SK-N-SH (cell line): ENCODE measurements around the gene WDR93. TPM values are rescaled to one million over a fixed set of nuclear protein-coding genes. Genes with fewer than 3 reads are reported as not detected.

Experiments
- CTCF ChIA-PET: fragments of 300-600, 350-600 bp; formaldehyde crosslinking; extraction: SDS; loops from one replicate; lab custom pipeline; 2021; lab: Yijun Ruan, JAX
- POLR2A ChIA-PET: fragments of 350-600 bp; sonication (Branson Sonifier 250); formaldehyde crosslinking; extraction: SDS; loops from one replicate; lab custom pipeline; 2020; ENCODE audit warnings: antibody characterized with exemption, inconsistent platforms; lab: Yijun Ruan, JAX
- DNase-seq: peaks from one replicate; pipeline ENCODE4 v3.0.0; 2012
- H2AFZ ChIP-seq: fragments of 200-600 bp; sonication (generic); 2 replicates; pipeline ENCODE4 v1.8.1; 2016; ENCODE audit warnings: antibody characterized with exemption, mild to moderate bottlenecking, low read depth
- H3F3A ChIP-seq: fragments of 200-600 bp; sonication (generic); replicated peaks from 2 replicates; pipeline ENCODE3; 2016; ENCODE audit warnings: antibody characterized with exemption, mild to moderate bottlenecking; ENCODE audit not compliant: insufficient read depth
- H3K27ac ChIP-seq, 2 experiments: fragments of 200-500 bp in 1 of 2; fragments of 200-600 bp in 1 of 2; sonication (Bioruptor generic) in 1 of 2; sonication (generic), shearing (Covaris generic) in 1 of 2; 2 replicates each; pipeline versions ENCODE4 v1.5.1 to v1.6.1; 2014 to 2016; ENCODE audit warnings: low read depth in 2 of 2, inconsistent platforms in 1 of 2, low read length in 1 of 2, mild to moderate bottlenecking in 1 of 2, mixed read lengths in 1 of 2
- H3K27me3 ChIP-seq: fragments of 200-600 bp; sonication (generic), shearing (Covaris generic); 2 replicates; pipeline ENCODE4 v1.6.1; 2016; ENCODE audit warnings: mixed run types; ENCODE audit not compliant: insufficient read depth
- H3K36me3 ChIP-seq, 2 experiments: fragments of 200-500 bp in 1 of 2; fragments of 200-600 bp in 1 of 2; sonication (Bioruptor generic) in 1 of 2; sonication (generic) in 1 of 2; replicated peaks in 1 of 2; 2 replicates each; pipeline versions ENCODE3 to v1.5.1; 2014 to 2016; ENCODE audit warnings: low read length in 1 of 2, mild to moderate bottlenecking in 1 of 2; ENCODE audit not compliant: insufficient read depth in 2 of 2, control insufficient read depth in 1 of 2
- H3K4me1 ChIP-seq, 2 experiments: fragments of 200-500 bp in 1 of 2; fragments of 200-600 bp in 1 of 2; sonication (Bioruptor generic) in 1 of 2; sonication (generic), shearing (Covaris generic) in 1 of 2; 2 replicates each; pipeline versions ENCODE4 v1.5.1 to v1.6.1; 2014 to 2016; ENCODE audit warnings: low read depth in 1 of 2, low read length in 1 of 2, mixed run types in 1 of 2; ENCODE audit not compliant: insufficient read depth in 2 of 2, control insufficient read depth in 1 of 2
- H3K4me2 ChIP-seq: fragments of 200-600 bp; sonication (generic), shearing (Covaris generic); 2 replicates; pipeline ENCODE4 v1.6.1; 2017; ENCODE audit warnings: mixed run types
- H3K4me3 ChIP-seq, 2 experiments: fragments of 200-500 bp in 1 of 2; fragments of 200-600 bp in 1 of 2; sonication (Bioruptor generic) in 1 of 2; sonication (generic), shearing (Covaris generic) in 1 of 2; 2 replicates each; pipeline versions ENCODE4 v1.5.1 to v1.8.1; 2014 to 2016; ENCODE audit warnings: low read depth in 2 of 2, inconsistent platforms in 1 of 2, low read length in 1 of 2, mild to moderate bottlenecking in 1 of 2, mixed read lengths in 1 of 2, moderate library complexity in 1 of 2
- H3K79me2 ChIP-seq: fragments of 200-600 bp; sonication (generic); 2 replicates; pipeline ENCODE4 v1.8.1; 2017; ENCODE audit warnings: mild to moderate bottlenecking; ENCODE audit not compliant: insufficient read depth
- H3K9ac ChIP-seq: fragments of 200-600 bp; sonication (generic); 2 replicates; pipeline ENCODE4 v1.6.1; 2017; ENCODE audit warnings: mixed run types
- H3K9me2 ChIP-seq: fragments of 200-600 bp; sonication (generic); 2 replicates; pipeline ENCODE4 v1.6.1; 2017; ENCODE audit warnings: mixed run types
- H3K9me3 ChIP-seq: fragments of 200-600 bp; sonication (generic); 2 replicates; pipeline ENCODE4 v1.6.1; 2017; ENCODE audit warnings: mixed run types, mild to moderate bottlenecking, moderate library complexity
- H4K20me1 ChIP-seq: fragments of 200-600 bp; sonication (generic); 2 replicates; pipeline ENCODE4 v1.6.1; 2017; ENCODE audit warnings: mild to moderate bottlenecking, mixed run types; ENCODE audit not compliant: insufficient read depth
- ELF1 ChIP-seq: IDR thresholded peaks from 2 replicates; pipeline ENCODE4 v1.4.0; 2012
- GABPA ChIP-seq: IDR thresholded peaks from 2 replicates; pipeline ENCODE4 v1.4.0; 2012; ENCODE audit warnings: low read depth, mild to moderate bottlenecking
- MEF2A ChIP-seq: IDR thresholded peaks from 2 replicates; pipeline ENCODE4 v1.4.0; 2012; ENCODE audit warnings: low read depth, borderline replicate concordance
- NRF1 ChIP-seq: IDR thresholded peaks from 2 replicates; pipeline ENCODE4 v1.6.1; 2012; ENCODE audit warnings: low read depth, mild to moderate bottlenecking, low read length
- POLR2AphosphoS5 ChIP-seq: IDR thresholded peaks from 2 replicates; pipeline ENCODE4 v1.6.1; 2012; ENCODE audit warnings: low read depth, low read length
- RFX5 ChIP-seq: IDR thresholded peaks from 2 replicates; pipeline ENCODE4 v1.6.1; 2012; ENCODE audit warnings: mild to moderate bottlenecking, improper control_type of control experiment, low read length
- SIN3A ChIP-seq: IDR thresholded peaks from 2 replicates; pipeline ENCODE4 v1.6.1; 2012; ENCODE audit warnings: low read depth, mild to moderate bottlenecking, low read length, moderate library complexity, borderline replicate concordance
- TAF1 ChIP-seq: IDR thresholded peaks from 2 replicates; pipeline ENCODE4 v1.6.1; 2012; ENCODE audit warnings: low read depth, mild to moderate bottlenecking, low read length, moderate library complexity, borderline replicate concordance
- TCF12 ChIP-seq: IDR thresholded peaks from 2 replicates; pipeline ENCODE4 v1.4.0; 2012
- TEAD4 ChIP-seq: IDR thresholded peaks from 2 replicates; pipeline ENCODE4 v1.4.0; 2012; ENCODE audit warnings: mild to moderate bottlenecking, borderline replicate concordance; ENCODE audit not compliant: insufficient read depth
- YY1 ChIP-seq: IDR thresholded peaks from 2 replicates; pipeline ENCODE4 v1.4.0; 2012; ENCODE audit warnings: low read depth, mild to moderate bottlenecking
- WGBS: methylation state at CpG from one replicate; pipeline ENCODE4 v1.1.6; 2017; ENCODE audit warnings: low lambda C conversion rate; 5-methylcytosine and 5-hydroxymethylcytosine counted together
- polyA plus RNA-seq, 3 experiments: library from polyadenylated mRNA; depleted of rRNA; stranded (reverse); fragments of >200 nt; gene quantifications; 2 replicates each; pipeline ENCODE4 v1.2.3, GENCODE V29; 2012
- TF ChIP-seq, protein P1 (sequence below): fragments of 200-600 bp; sonication (generic); IDR thresholded peaks from 2 replicates; pipeline ENCODE4 v1.6.1; 2017; ENCODE audit warnings: antibody characterized with exemption, mild to moderate bottlenecking, moderate library complexity
- TF ChIP-seq, protein P2 (sequence below): fragments of 150-350 bp; IDR thresholded peaks from 2 replicates; pipeline ENCODE4 v1.6.1; 2017; ENCODE audit warnings: antibody characterized with exemption, low read length, low read depth, borderline replicate concordance
- TF ChIP-seq, protein P3 (sequence below): IDR thresholded peaks from 2 replicates; pipeline ENCODE4 v1.4.0; 2012; ENCODE audit warnings: low read depth, borderline replicate concordance
- TF ChIP-seq, protein P4 (sequence below): IDR thresholded peaks from 2 replicates; pipeline ENCODE4; 2012
- TF ChIP-seq, protein P5 (sequence below): IDR thresholded peaks from 2 replicates; pipeline ENCODE4 v1.4.0; 2012; ENCODE audit warnings: low read depth, borderline replicate concordance
- TF ChIP-seq, protein P6 (sequence below): IDR thresholded peaks from 2 replicates; pipeline ENCODE4 v1.4.0; 2012; ENCODE audit warnings: low read depth

The WDR93 gene
- polyA plus RNA-seq, 1 of the 3 experiments (the other 2 are of a cell fraction) = 0.35 TPM

DNA sequence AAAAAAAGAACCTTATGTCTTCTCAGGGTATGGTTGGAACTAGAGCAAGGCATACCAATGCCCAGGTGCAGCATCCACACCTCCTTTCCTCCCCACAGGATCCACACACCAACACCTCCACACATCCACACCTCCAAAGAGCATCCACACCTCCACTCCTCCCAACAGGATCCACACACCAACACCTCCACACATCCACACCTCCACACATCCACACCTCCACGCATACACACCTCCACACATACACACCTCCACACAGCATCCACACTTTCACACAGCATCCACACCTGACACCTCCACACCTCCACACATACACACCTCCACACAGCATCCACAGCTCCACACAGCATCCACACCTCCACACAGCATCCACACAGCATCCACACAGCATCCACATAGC is 55.2 kb downstream of the WDR93 start:
- no peaks in the 10 kb centered on the region for H3K9me3 ChIP-seq
- H3K9ac ChIP-seq = no peak overlapping the region
- H3K79me2 ChIP-seq = no peaks in the 10 kb centered on the region
- H3K36me3 ChIP-seq = no peaks in the 10 kb centered on the region
- H3K4me3 ChIP-seq = no peak overlapping the region
- H3K4me1 ChIP-seq = peaks cover 0 to 6% of the 10 kb centered on the region in 2 experiments; a peak in 1 of 4 replicates
- DNase-seq = no peak
- H3K9me2 ChIP-seq = no peaks in the 10 kb centered on the region
- no peaks in the 10 kb centered on the region for H4K20me1 ChIP-seq
- 11% methylated on average over 1 of the region's 1 CpG for WGBS
- ChIA-PET CTCF (interaction anchor here (1.2 kb wide), 1 partner anchor 14 kb away, joined by 6 read pairs; no protein-coding TSS in a partner anchor), POLR2A (no interaction called here)
- no peaks in the 10 kb centered on the region for H3K27me3 ChIP-seq
- H3K4me2 ChIP-seq = no peak overlapping the region
- H2AFZ ChIP-seq = no peak overlapping the region
- H3F3A ChIP-seq = no peaks in the 10 kb centered on the region
- no peak overlapping the region for H3K27ac ChIP-seq
- TF ChIP-seq NRF1 (no peak), TEAD4 (no peak), TAF1 (no peak), SIN3A (no peak), YY1 (no peak)
- TF ChIP-seq, protein P1, sequence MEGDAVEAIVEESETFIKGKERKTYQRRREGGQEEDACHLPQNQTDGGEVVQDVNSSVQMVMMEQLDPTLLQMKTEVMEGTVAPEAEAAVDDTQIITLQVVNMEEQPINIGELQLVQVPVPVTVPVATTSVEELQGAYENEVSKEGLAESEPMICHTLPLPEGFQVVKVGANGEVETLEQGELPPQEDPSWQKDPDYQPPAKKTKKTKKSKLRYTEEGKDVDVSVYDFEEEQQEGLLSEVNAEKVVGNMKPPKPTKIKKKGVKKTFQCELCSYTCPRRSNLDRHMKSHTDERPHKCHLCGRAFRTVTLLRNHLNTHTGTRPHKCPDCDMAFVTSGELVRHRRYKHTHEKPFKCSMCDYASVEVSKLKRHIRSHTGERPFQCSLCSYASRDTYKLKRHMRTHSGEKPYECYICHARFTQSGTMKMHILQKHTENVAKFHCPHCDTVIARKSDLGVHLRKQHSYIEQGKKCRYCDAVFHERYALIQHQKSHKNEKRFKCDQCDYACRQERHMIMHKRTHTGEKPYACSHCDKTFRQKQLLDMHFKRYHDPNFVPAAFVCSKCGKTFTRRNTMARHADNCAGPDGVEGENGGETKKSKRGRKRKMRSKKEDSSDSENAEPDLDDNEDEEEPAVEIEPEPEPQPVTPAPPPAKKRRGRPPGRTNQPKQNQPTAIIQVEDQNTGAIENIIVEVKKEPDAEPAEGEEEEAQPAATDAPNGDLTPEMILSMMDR = no peak
- TF ChIP-seq, protein P2, sequence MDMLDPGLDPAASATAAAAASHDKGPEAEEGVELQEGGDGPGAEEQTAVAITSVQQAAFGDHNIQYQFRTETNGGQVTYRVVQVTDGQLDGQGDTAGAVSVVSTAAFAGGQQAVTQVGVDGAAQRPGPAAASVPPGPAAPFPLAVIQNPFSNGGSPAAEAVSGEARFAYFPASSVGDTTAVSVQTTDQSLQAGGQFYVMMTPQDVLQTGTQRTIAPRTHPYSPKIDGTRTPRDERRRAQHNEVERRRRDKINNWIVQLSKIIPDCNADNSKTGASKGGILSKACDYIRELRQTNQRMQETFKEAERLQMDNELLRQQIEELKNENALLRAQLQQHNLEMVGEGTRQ = no peak
- TF ChIP-seq, protein P3, sequence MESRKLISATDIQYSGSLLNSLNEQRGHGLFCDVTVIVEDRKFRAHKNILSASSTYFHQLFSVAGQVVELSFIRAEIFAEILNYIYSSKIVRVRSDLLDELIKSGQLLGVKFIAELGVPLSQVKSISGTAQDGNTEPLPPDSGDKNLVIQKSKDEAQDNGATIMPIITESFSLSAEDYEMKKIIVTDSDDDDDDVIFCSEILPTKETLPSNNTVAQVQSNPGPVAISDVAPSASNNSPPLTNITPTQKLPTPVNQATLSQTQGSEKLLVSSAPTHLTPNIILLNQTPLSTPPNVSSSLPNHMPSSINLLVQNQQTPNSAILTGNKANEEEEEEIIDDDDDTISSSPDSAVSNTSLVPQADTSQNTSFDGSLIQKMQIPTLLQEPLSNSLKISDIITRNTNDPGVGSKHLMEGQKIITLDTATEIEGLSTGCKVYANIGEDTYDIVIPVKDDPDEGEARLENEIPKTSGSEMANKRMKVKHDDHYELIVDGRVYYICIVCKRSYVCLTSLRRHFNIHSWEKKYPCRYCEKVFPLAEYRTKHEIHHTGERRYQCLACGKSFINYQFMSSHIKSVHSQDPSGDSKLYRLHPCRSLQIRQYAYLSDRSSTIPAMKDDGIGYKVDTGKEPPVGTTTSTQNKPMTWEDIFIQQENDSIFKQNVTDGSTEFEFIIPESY = no peak
- TF ChIP-seq, protein P4, sequence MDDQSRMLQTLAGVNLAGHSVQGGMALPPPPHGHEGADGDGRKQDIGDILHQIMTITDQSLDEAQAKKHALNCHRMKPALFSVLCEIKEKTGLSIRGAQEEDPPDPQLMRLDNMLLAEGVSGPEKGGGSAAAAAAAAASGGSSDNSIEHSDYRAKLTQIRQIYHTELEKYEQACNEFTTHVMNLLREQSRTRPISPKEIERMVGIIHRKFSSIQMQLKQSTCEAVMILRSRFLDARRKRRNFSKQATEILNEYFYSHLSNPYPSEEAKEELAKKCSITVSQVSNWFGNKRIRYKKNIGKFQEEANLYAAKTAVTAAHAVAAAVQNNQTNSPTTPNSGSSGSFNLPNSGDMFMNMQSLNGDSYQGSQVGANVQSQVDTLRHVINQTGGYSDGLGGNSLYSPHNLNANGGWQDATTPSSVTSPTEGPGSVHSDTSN = no peak

DNA sequence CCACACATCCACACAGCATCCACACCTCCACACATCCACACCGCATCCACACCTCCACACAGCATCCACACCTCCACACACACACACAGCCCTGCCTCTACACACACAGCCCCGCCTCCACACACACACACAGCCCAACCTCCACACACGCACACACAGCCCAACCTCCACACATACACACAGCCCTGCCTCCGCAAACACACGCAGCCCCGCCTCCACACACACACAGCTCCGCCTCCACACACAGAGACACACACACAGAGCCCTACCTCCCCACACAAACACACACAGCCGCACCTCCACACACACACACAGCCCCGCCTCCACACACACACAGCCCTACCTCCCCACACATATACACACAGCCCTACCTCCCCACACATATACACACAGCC is 55.8 kb downstream of the WDR93 start:
- WGBS = 84% methylated on average over 9 of the region's 9 CpGs
- Histone ChIP-seq H4K20me1 (no peaks in the 10 kb centered on the region), H3K4me1 (peaks cover 0 to 8% of the 10 kb centered on the region in 2 experiments; a peak in 1 of 4 replicates), H3K27ac (no peak overlapping the region), H2AFZ (no peak overlapping the region), H3K9me3 (no peaks in the 10 kb centered on the region), H3K9me2 (no peaks in the 10 kb centered on the region), H3K9ac (no peak overlapping the region), H3K27me3 (no peaks in the 10 kb centered on the region), H3K79me2 (no peaks in the 10 kb centered on the region), H3K4me2 (no peak overlapping the region), H3F3A (no peaks in the 10 kb centered on the region), H3K4me3 (no peak overlapping the region), H3K36me3 (no peaks in the 10 kb centered on the region)
- no peak for DNase-seq
- ChIA-PET CTCF (interaction anchor here (7.1 kb wide), 1 partner anchor 15 kb away, joined by 55 read pairs; no protein-coding TSS in a partner anchor), POLR2A (no interaction called here)
- no peak for TF ChIP-seq NRF1
- TF ChIP-seq, protein P4 = no peak
- TF ChIP-seq, protein P5, sequence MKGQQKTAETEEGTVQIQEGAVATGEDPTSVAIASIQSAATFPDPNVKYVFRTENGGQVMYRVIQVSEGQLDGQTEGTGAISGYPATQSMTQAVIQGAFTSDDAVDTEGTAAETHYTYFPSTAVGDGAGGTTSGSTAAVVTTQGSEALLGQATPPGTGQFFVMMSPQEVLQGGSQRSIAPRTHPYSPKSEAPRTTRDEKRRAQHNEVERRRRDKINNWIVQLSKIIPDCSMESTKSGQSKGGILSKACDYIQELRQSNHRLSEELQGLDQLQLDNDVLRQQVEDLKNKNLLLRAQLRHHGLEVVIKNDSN = no peak
- no peak for TF ChIP-seq RFX5
- TF ChIP-seq SIN3A = no peak
- TF ChIP-seq, protein P6, sequence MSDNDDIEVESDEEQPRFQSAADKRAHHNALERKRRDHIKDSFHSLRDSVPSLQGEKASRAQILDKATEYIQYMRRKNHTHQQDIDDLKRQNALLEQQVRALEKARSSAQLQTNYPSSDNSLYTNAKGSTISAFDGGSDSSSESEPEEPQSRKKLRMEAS = no peak
- TF ChIP-seq, protein P1 = no peak
- no peak for TF ChIP-seq GABPA
- no peak for TF ChIP-seq POLR2AphosphoS5
- TF ChIP-seq MEF2A = no peak
- TF ChIP-seq TCF12 = no peak
- TF ChIP-seq ELF1 = no peak
